K562 (cell line): ENCODE measurements around the gene ST6GALNAC6. TPM values are rescaled to one million over a fixed set of nuclear protein-coding genes. Genes with fewer than 3 reads are reported as not detected.

Experiments used
- CSDE1 ChIP-seq, 2 experiments: fragments of 450-650 bp; IDR thresholded peaks; 2 replicates each; pipeline ENCODE4 v1.6.1; 2016; ENCODE audit warnings: mild to moderate bottlenecking in 1 of 2
- CUX1 ChIP-seq: fragments of 200-800 bp; sonication (Bioruptor generic); IDR thresholded peaks from 2 replicates; pipeline ENCODE4 v1.6.1; 2016; ENCODE audit warnings: missing genetic modification characterization, missing compliant biosample characterization
- ELF4 ChIP-seq: fragments of 450-650 bp; formaldehyde crosslinking; IDR thresholded peaks from 2 replicates; pipeline ENCODE4 v1.4.0; 2022; ENCODE audit warnings: missing genetic modification characterization
- HCFC1 ChIP-seq: IDR thresholded peaks from 2 replicates; pipeline ENCODE4 v1.6.1; 2012; ENCODE audit warnings: low read depth, low read length, improper control_type of control experiment
- KDM2B ChIP-seq: fragments of 250-450 bp; sonication (Bioruptor Pico); IDR thresholded peaks from 2 replicates; pipeline ENCODE4 v1.8.0; 2021; ENCODE audit warnings: mild to moderate bottlenecking, moderate library complexity
- KHSRP ChIP-seq: fragments of 450-650 bp; IDR thresholded peaks from 2 replicates; pipeline ENCODE4 v1.6.1; 2017
- NR1H2 ChIP-seq: sonication (generic); formaldehyde crosslinking; IDR thresholded peaks from 2 replicates; pipeline ENCODE4 v1.4.0; 2020; ENCODE audit warnings: mild to moderate bottlenecking, missing genetic modification reagents
- NR2C1 ChIP-seq, 2 experiments: fragments of 450-650 bp; IDR thresholded peaks; 2 replicates each; pipeline ENCODE4 v1.6.1; 2017; ENCODE audit warnings: mild to moderate bottlenecking in 2 of 2, antibody characterized with exemption in 1 of 2, inconsistent platforms in 1 of 2, missing compliant biosample characterization in 1 of 2, missing genetic modification characterization in 1 of 2
- POLR2AphosphoS5 ChIP-seq: IDR thresholded peaks from 2 replicates; pipeline ENCODE4 v1.6.1; 2011; ENCODE audit warnings: mild to moderate bottlenecking, low read depth, low read length, moderate library complexity; ENCODE audit not compliant: control insufficient read depth, insufficient read depth
- SREBF1 ChIP-seq: fragments of 150-350 bp; IDR thresholded peaks from 2 replicates; pipeline ENCODE4 v1.6.1; 2014; ENCODE audit warnings: antibody characterized with exemption, low read depth, low read length, borderline replicate concordance
- THRA ChIP-seq: fragments of 450-650 bp; IDR thresholded peaks from 2 replicates; pipeline ENCODE4 v1.6.1; 2017; ENCODE audit warnings: mild to moderate bottlenecking, moderate library complexity
- TSC22D4 ChIP-seq: fragments of 450-650 bp; IDR thresholded peaks from 2 replicates; pipeline ENCODE4 v1.6.1; 2016; ENCODE audit warnings: missing genetic modification characterization, missing biosample characterization, control low read depth
- ZNF146 ChIP-seq: IDR thresholded peaks from one replicate; pipeline ENCODE4 v1.6.1; 2018; ENCODE audit warnings: missing compliant biosample characterization; ENCODE audit not compliant: unreplicated experiment
- ZNF184 ChIP-seq: sonication (generic); formaldehyde crosslinking; IDR thresholded peaks from 2 replicates; pipeline ENCODE4 v1.5.0; 2020; ENCODE audit warnings: missing genetic modification reagents
- ZNF263 ChIP-seq: sonication (generic); formaldehyde crosslinking; IDR thresholded peaks from 2 replicates; pipeline ENCODE4 v1.8.0; 2022; ENCODE audit warnings: mild to moderate bottlenecking, missing genetic modification reagents, borderline replicate concordance
- polyA plus RNA-seq, 8 experiments: library from polyadenylated mRNA; depleted of rRNA in 4 of 8; stranded (reverse) in 5 of 8; unstranded in 3 of 8; fragments of >200 nt; fragmentation: Nextera tagmentation in 2 of 8; fragmentation: Illumina TruSeq in 1 of 8; extraction: Ambion mirVana in 2 of 8; extraction: Trizol in 1 of 8; gene quantifications; 2 replicates each; pipeline versions ENCODE4 v1.2.1 to v1.2.3, GENCODE V29; 2011 to 2014; ENCODE audit warnings: inconsistent platforms in 1 of 8, missing spikeins in 1 of 8
- total RNA-seq, 7 experiments: library from RNA; depleted of rRNA in 6 of 7; stranded (reverse); fragments of >200 nt in 6 of 7; fragmentation: Illumina TruSeq in 2 of 7; extraction: Trizol in 2 of 7; gene quantifications; 2 replicates each; pipeline versions ENCODE4 v1.2.1 to v1.2.3, GENCODE V29; 2011 to 2021; ENCODE audit warnings: low replicate concordance in 1 of 7
- TF ChIP-seq, protein P1 (sequence below): fragments of 450-650 bp; formaldehyde crosslinking; conservative IDR thresholded peaks from 2 replicates; pipeline ENCODE4 v1.4.0; 2022; ENCODE audit warnings: mild to moderate bottlenecking, missing genetic modification characterization
- TF ChIP-seq, protein P2 (sequence below), 2 experiments: IDR thresholded peaks; 2 replicates each; pipeline ENCODE4 v1.6.1; 2012; ENCODE audit warnings: improper control_type of control experiment in 2 of 2, low read depth in 2 of 2, low read length in 2 of 2, borderline replicate concordance in 1 of 2

Gene ST6GALNAC6
- total and polyA plus RNA-seq, 9 of the 15 experiments (the other 6 are each of a cell fraction or from before 2014, with no cell fraction given): 0.13 to 23.0 (median 14.5) TPM

DNA sequence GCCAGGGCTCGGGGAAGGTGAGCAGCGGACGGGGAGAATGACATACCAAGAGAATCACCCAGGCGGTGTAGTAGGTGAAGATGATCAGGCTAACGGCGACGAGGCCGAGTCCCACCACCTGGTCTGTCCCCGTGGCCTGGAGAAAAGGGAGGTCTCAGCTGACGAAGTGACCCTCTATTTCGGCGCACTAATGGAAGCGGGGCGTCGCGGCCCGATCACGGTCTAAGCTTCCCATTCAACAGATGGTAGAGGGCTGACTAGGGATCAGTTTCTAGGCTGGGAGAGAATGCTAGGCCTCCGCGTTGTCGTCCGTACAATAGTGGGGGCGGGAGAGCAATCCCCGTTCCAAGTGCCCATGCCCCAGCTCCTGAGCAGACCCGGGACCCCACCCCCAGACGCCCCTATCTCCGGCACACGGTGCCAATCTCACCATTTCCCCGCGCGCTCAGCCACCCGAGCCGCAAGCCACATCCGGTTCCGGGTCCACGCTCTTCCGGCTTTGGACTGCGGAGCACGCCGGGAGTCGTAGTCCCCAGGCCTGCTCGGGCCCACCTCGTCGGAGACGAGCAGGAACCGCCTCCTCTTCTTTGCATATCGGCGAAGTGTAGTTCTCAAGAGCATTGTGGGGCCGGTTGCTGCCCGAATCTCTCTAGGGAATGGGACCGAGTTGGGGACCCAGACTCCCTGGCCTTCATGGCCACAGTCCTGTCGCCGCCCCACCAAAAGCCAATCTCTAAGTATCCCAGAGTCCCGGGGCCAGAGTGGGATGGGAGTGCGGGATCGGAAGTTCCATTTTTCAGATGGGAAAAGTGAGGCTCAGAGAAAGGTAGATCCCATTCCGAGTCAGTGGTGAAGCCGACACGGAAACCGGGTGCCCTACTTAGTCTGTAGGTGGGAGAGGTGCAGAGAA is 38.2 kb upstream of the ST6GALNAC6 start, which contains the start of gene DPM2 (continued):
- TF ChIP-seq ELF4 (CRISPR knock-in tag) (peak; percentile 87), POLR2AphosphoS5 (peak; percentile 69; the same call in 1 of the 2 replicates), CSDE1 (IDR thresholded peaks at IDR 0.05) (no peak), ZNF184 (CRISPR knock-in tag) (no peak), NR2C1 (IDR thresholded peaks at IDR 0.05) (no peak), NR2C1 (tag; IDR thresholded peaks at IDR 0.05) (peak; percentile 93), NR1H2 (CRISPR knock-in tag) (no peak; the same call in 1 of the 2 replicates), KDM2B (CRISPR knock-in tag) (no peak), ZNF146 (no peak), HCFC1 (peak; percentile 98), ZNF263 (CRISPR knock-in tag) (no peak), KHSRP (no peak), SREBF1 (no peak), THRA (no peak), CUX1 (CRISPR knock-in tag) (no peak), TSC22D4 (tag) (no peak)
- TF ChIP-seq, protein P1, sequence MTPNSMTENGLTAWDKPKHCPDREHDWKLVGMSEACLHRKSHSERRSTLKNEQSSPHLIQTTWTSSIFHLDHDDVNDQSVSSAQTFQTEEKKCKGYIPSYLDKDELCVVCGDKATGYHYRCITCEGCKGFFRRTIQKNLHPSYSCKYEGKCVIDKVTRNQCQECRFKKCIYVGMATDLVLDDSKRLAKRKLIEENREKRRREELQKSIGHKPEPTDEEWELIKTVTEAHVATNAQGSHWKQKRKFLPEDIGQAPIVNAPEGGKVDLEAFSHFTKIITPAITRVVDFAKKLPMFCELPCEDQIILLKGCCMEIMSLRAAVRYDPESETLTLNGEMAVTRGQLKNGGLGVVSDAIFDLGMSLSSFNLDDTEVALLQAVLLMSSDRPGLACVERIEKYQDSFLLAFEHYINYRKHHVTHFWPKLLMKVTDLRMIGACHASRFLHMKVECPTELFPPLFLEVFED (CRISPR knock-in tag): no peak
- TF ChIP-seq, protein P2, sequence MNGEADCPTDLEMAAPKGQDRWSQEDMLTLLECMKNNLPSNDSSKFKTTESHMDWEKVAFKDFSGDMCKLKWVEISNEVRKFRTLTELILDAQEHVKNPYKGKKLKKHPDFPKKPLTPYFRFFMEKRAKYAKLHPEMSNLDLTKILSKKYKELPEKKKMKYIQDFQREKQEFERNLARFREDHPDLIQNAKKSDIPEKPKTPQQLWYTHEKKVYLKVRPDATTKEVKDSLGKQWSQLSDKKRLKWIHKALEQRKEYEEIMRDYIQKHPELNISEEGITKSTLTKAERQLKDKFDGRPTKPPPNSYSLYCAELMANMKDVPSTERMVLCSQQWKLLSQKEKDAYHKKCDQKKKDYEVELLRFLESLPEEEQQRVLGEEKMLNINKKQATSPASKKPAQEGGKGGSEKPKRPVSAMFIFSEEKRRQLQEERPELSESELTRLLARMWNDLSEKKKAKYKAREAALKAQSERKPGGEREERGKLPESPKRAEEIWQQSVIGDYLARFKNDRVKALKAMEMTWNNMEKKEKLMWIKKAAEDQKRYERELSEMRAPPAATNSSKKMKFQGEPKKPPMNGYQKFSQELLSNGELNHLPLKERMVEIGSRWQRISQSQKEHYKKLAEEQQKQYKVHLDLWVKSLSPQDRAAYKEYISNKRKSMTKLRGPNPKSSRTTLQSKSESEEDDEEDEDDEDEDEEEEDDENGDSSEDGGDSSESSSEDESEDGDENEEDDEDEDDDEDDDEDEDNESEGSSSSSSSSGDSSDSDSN (IDR thresholded peaks at IDR 0.05; ENCODE audit: borderline replicate concordance in 1 of 2, low read depth in 2 of 2, low read length in 2 of 2): no peak; a peak in 1 of 4 replicates
